ENCODE measurements around the gene RNF208.

RNF208 gene

DNA sequence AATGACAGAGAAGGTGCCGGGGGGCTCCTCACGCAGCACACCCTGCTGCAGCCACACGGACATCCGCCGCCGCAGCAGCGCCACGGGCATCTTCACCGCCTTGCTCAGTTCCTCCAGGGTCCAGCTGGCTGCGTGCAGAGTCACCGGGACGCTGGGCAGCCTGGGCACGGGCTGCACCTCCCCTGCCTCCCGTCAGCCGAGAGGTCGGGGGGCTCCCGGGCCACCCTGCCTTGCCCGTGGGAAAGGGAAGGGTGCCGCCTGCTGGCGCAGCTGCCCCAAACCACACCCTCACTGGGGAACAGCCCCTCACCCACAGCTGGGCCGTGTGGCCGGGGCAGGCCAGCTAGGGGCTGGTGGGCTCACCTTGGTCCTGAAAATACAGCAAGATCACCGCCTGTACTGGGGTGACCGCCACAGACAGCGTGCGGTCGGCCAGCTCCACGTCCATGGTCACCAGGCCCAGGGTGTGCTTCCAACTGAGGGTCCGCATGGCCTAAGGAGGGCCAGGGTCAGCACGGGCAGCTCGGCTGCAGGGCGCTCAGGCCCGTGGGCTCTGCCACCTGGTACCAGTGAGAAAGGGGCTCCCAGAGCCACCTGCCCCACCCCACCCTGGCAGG is 46.6 kb downstream of the RNF208 start:
- DNase-seq (ENCODE audit: low read depth): no peak

DNA sequence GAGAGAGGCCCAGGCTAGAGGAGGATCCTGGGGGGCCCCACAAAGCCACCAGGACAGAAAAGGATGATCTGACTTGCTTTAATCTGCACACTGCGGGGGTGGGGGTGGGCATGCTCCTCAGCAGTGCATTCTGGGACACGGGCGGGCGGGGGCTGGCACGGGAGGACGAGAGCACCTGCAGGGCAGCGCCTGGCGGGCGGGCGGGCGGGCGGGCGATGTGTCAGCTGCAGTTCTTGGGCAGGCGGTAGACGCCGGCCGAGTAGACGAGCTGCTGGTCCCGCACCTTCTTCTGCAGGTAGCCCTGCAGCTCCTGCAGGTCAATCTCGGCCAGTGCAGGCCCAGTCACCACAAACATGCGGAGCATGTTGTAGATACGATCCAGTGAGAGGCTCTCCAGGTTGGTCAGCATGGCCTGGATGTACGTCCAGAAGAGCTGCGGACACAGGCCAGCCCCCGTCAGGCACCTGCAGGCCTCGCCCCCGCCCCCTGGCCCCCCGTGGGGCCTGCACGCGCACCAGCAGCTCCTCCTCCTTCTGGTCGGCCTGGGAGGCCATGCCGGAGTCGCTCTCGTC is 47.2 kb downstream of the RNF208 start:
- DNase-seq (ENCODE audit: low read depth): no peak

DNA sequence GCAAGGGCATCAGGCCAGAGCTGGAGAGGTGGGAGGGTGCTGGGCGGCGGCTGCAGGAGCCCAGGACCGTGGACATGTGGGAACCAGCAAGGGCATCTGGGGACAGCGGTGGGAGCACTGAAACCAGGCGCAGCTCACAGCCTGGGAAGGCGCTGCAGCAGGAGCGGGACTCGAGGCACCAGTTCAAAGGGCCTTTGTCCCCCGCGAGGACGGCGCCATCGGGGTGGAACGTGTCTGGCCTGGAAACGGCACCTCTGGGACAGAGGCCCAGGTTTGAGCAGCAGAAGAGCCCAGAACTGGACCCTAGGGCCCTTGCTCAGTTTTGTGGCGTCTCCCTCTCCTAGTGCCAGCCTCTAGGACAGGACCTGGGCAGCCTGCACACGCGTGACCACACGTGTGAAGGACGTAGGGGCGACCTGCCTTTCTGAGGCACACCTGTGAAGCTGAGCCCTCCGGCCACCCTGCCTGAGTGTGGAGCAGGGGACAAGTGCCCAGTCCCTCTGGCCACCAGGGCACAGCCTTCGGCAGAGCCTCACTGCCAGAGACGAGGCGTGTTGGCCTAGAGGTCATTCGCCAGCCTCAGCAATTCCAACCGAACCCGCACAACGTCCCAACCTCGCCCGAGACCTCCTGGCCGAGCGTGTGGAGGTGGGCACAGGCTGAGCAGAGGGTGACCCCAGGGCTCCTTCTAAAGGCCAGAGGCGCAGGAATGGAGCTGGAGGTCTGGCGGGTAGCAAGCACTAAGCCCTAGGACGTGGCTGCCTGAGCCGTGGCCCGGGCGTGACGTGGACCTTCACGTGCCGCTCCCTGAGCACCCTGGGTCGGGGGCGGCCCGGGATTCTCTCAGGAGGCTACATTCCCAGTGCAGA is 48.0 kb downstream of the RNF208 start:
- no peak for DNase-seq (ENCODE audit: low read depth)

- DNase-seq (ENCODE audit: low read depth): no peak
These were observed 48.9 kb downstream of the RNF208 start for GRCh38 chr9:137172901-137173795.

GRCh38 chr9:137171149-137171900 is 50.7 kb downstream of the RNF208 start:
- DNase-seq (ENCODE audit: low read depth): no peak

DNA sequence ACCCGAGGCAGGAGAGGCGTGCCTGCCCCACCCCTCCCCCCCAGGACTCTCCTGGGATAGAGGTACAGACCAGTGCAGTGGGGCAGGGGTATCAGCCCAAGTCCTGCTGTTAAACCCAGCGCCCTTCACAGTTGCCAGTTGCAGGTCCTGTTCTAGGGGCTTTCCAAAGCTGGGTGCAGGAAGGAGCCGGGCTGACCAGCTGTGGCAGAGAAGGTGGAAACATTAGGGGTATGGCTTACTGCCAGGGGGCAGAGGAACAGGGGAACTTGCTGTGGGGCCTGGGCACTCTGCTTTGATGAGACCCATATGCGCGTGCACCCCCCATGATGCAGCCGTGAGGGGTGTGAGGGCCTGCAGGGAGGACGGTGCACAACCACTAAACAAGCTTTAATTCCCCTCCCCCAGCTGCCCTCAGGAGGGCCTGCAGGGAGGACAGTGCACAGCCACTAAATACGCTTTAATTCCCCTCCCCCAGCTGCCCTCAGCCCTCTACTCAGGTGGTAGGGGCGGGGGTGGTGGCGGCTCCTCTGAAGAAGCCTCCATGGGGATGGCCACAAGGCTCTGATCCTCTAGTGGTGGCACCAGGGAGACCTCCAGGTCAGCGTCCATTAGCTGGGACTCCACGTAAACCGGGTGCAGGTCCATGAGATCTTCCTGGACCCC is 51.4 kb downstream of the RNF208 start:
- DNase-seq (ENCODE audit: low read depth): no peak

Data from activated T-helper 9 cell treated with anti-CD3 and anti-CD28 coated beads, Interleukin-2, amount 50 U/mL, for 16 hours (primary cell).